NCI-H2107 treated with DMSO at 0.1 percent for 48 hours (cell line): ENCODE measurements around the gene KEL.
"Not testable (repeated sequence)": the region's sequence is repeated elsewhere in the genome, so short reads cannot be mapped to it uniquely, and the experiment has no call there.

Source experiments
- DNase-seq: peaks from one replicate; lab custom pipeline; 2025; ENCODE audit not compliant: unreplicated experiment; lab: John Stamatoyannopoulos, UW

KEL gene, protein sequence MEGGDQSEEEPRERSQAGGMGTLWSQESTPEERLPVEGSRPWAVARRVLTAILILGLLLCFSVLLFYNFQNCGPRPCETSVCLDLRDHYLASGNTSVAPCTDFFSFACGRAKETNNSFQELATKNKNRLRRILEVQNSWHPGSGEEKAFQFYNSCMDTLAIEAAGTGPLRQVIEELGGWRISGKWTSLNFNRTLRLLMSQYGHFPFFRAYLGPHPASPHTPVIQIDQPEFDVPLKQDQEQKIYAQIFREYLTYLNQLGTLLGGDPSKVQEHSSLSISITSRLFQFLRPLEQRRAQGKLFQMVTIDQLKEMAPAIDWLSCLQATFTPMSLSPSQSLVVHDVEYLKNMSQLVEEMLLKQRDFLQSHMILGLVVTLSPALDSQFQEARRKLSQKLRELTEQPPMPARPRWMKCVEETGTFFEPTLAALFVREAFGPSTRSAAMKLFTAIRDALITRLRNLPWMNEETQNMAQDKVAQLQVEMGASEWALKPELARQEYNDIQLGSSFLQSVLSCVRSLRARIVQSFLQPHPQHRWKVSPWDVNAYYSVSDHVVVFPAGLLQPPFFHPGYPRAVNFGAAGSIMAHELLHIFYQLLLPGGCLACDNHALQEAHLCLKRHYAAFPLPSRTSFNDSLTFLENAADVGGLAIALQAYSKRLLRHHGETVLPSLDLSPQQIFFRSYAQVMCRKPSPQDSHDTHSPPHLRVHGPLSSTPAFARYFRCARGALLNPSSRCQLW

DNA sequence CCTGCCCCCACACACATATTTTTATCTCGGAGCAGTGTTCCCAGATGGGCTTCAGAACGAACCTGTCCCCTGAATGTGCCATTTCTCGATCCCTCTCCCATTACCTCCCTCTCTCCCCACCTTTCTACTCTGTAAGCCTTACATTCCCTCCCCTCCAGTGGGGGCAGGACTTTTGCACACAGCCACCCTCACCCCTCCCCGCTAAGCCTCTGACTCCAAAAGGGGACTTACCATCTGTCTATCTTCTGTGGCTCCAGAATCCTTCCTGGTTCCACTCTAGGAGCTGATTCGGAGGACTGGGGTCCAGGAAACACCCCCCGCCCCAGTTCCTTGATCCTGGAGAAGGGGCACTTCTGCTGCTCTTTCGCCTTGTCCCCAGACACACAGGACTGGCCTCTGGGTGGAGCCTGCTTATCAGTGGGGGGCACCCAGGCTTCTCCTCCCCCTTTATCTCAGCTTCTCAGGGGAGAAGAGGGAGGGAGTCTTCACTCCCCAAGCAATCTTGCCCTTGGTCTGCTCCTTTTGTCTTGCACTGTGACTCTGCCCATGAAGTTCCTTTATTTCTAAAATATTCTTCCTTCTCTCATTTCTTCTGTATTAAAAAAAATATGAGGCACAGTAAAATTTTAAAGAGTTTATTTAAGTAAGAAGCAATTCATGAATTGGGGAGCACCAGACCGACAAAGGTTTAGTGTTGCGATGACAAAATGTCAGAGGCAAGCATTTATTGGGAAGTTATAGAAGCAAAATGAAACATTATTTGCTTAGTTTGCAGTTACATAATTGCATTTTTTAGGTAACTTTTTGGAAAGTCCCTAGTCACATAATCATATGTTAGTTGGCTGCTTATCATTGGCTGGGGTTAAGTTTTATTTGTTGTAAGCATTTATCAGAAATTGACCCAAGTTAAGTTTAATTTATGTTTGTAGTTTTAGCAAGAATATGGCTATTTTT, at the start of gene KEL:
Gene KEL, minus strand, starts transcription at position 391 of the 954 bp plus-strand sequence. Its CDS starts 157 bp downstream, at position 234.
- DNase-seq: no peak

DNA sequence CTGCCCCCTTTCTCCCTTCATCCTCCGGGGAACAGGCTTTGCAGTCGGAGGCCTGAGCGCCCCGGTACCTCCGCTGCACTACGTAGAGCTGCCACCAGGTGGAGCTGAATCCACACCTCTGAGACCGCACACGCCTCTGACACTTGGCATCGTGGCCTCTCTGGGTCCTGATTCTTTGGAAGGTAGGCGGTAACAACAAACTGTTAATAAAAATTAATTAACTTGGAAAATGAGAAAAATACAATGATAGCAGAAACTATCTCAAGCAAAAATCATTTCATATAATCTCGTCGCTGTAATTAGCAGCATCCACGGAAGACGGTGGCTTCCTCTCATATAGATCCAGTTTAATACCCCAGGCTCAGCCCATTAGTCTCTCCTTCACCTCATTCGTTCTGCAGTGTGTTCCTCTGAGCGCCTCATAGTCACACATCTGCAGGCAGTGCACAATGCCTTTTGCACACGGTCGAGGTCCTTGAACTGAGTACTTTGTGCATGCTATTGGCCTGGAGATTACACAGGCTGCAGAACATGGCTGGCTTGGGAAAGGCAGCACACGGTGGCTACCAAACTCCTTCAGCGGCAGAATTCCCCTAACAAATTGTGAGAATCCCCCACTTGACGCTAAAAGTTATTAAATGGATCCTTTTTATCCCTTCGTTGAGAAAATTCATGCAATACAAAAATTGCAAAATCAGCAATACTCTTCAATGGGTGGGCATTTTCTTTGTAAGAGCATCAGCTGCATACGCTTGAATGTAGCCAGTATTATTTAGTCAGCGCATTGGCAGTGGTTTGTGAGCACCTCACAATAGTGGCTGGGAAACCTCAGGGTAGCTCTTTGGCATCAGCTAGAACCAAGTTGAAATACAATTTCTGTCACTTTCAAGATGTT, 46.1 kb upstream of the KEL start:
- DNase-seq: peak; percentile 36

DNA sequence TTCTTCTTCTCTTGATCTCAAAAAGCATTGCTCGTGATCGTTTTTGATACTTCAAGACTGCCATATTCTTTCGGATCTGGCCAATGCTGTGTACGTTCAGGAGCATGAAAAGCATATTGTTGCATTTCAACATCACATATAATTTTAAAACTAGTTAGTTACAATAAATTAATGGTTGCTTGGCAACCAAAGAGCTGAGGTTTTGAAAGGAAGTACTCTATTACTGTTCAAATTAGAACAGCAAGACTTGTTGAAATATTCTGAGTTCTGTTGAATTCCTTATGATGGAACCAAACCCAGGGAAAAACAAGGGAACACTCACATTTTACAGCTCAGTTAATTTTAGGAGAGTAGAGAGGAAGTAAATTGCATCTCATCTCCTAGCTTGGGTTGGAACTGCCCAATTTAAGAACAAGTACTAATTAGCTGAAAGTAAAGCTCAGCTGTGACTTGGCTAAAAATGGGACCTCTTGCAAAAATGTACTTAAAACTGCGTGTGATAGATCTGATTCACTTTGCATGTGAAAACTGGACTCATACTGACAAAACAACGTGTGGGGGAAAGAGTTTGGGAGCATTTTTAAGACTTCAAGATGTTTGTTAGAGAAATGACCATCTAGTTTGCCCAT, 43.6 kb upstream of the KEL start:
- no peak for DNase-seq

DNA sequence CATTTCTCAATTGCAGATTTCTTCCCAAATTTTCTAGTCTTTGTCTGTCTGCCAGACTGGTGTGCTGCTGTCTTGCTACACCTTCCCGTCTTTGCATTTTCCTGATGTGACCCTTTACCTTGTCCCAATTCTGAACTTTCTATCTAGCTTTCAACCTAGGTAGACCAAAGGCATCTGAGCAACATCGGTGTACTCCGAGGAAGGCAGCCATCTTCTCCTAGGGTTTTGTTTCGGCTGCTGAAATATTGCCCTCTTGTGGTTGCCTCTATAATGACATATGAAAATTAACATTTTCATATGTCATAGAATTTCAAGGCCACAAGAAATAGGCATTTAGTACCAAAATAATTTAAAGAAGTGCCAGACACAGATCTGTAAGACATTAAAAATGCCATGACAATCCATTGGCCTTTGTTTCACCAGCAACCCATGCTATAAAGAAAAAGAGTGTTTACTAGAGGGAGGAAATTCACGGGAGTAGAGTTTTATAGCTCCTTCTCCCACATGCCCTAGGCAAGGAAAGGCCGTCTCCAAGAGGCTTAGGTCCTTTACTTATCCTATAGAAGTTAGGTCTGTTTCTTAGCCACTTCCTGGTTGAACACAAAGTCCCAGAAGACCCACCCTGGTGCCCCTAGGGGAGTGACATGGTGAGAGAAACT, 41.4 kb upstream of the KEL start:
- DNase-seq: peak; percentile 41

DNA sequence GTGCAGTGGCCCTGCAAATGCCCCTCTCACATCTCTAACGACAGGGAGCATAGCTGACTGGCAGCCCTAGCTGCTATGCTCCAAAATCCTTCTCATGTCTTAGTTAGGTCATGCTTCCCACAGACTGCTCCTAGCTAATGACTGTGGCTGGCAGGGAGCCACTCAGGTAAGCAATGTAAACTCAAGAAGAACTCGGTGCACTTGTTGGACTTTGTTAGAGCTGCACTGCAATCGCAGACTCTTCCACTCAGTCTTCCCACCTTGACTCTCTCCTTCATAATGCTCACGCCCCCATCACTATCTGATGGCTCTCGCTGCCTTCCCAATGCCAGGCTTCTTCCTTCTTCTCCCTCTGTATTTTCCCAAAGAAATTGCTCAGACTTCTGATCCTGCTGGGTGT, 40.7 kb upstream of the KEL start:
- DNase-seq: no peak

DNA sequence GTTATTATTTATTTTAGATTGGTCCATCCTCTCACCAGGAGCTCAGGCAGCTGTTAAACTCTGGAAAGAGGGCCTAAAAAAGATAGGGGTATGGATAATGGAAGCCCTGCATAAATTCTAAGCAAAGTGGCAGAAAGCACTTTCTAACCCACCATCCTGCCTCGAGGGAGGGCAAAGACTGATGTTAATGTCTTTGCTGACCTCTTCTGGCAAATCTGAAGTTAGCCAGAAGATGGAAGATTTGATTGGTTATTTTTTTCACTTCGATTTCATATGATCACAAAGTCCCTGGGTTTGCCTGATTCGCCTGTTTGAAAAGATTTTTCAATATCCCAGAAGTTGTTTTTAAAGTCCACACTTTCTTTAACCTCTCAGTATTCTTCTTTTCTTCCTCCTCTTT, 39.9 kb upstream of the KEL start:
- DNase-seq: no peak

DNA sequence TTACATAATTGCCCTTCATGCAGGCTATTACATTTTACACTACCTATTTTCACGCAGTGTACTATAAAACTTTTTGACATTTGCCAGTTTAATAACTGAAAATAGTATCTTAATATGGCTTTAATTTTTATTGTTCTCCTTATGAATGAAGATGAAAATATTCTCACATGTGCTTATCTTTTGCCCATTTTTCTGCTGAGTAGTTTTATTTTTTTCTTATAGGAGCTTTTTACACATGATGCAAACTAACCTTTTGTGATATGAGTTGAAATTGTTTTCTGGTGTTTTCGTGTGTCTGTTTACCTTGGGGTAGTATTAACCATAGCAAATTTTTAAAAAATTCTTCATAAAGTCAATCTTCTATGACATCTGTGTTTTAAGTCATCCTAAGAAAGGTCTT, 38.5 kb upstream of the KEL start:
- no peak for DNase-seq

DNA sequence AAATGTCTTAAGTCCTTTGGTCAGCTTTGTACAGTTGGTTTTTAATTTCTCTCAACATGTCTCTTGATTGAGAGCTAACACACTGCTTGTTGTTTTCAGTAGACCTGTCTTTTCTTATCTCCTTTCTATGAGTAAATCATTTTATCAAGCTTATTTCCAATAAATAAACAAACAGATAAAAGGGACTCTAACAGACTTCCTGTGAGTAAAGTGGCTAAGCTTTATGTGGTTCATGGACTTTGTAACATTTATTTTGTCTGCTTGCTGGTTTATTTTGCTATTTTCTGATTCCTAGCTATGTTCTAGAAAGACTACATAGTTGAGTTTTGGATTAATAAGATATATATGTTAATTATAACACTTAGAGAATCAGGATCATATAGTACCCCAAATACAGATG, 37.6 kb upstream of the KEL start:
- no peak for DNase-seq

DNA sequence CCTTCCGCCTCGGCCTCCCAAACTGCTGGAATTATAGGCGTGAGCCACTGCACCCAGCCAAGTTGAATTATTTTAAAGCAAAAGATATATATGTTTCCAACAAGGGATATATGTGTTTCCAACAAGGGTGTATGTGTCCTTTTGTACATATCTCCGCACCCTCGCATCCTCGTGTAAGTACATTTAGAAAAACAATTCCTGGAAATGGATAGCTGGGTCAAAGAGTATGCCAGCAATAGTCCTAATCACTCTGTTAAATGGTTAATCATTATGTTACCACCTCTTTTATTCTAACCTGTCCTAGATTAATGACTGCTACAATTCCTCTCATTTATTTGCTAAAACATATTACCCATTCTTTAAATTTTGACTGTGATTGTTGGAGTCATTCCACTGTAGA, 36.8 kb upstream of the KEL start:
- no peak for DNase-seq

DNA sequence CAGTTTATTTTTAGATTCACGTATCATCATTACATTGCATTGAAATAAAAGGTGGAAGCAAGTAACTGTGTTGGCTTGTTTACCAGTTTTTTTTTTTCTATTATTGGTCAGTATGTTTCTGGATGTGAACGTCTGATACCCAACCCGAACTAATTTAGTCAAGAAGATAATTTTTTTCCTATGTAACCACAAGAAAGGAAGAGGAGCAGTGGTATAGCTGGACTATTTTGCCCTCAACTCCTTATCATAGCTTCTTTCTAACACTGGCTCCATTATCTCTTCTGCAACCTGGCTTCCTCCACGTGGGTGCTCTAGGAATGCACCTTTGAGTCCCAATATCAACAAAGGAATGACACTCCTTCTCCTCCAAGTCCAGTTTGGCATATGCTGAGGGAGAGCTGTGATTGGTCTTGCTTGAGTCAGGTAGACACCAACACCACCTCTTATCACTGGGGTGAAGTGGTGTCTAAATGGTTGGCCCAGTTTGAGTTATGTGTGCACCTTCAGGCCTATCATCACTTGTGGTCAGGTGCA, 35.4 kb upstream of the KEL start:
- no peak for DNase-seq

DNA sequence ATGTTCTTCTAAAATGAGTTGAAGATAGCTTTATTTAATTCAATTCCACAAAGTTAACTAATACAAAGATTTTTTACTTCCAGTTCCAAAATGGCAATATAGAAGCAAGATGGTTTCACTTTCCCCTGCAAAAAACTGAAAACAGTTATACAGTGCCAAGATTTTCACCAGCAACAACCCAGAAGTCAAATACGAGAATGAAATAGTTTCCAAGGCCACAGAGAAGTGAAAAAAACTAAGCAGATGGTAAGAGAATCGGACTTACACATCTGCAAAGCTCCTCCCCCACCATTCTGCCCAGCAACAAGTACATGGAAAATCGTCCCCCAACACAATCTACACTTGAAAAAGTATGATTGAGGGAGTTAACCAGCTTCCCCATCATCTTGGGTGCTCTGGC, 30.3 kb upstream of the KEL start:
- DNase-seq: no peak

DNA sequence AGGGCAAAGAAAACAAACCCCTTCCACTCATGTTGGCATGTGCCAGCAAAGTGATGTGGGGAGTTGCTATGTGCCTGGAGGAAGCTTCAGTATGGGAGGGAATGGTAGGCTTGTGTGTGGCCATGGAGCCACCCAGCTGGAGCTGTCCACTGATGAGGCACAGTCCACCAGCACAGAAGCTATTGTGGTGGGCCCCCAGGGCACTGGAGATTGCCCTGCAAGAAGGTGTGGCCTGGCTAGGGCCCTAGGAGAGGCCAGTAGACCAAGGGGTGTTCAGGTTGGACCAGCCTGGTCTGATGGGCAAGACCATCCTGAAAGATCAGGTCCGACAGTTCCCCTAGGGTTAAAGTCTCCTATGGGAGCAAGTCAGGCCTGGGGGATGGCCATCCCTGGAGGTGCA, 22.1 kb upstream of the KEL start:
- no peak for DNase-seq

DNA sequence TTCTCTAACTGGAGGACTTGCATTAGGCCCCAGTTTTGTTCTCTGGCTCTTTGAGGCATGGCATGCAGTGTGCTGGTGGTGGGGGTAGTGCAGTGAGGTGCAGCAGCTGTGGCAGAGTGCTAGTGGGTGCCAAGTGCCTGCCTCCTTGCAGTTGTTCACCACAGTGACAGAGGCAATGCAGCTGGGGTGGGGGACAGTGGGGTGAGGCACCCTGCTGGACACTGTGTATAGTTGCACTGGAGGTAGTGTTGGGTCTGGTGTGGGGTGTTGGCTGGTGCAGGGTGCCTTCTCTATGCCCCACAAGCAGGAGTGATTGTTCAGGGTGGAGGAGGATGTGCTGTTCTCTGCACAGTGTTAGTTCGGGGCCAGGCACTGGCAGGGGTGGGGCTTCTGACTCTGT, 21.7 kb upstream of the KEL start:
- no peak for DNase-seq

DNA sequence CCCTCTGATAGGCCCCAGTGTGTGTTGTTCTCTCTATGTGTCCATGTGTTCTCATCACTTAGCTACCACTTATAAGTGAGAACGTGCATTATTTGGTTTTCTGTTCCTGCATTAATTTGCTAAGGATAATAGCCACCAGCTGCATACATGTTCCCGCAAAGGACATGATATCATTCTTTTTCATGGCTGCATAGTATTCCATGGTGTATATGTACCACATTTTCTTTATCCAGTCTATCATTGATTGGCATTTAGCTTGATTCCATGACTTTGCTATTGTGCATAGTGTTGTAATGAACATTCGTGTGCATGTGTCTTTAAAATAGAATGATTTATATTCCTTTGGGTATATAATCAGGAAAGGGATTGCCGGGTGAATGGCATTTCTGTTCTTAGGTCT, 16.2 kb upstream of the KEL start:
- not testable (repeated sequence) for DNase-seq

DNA sequence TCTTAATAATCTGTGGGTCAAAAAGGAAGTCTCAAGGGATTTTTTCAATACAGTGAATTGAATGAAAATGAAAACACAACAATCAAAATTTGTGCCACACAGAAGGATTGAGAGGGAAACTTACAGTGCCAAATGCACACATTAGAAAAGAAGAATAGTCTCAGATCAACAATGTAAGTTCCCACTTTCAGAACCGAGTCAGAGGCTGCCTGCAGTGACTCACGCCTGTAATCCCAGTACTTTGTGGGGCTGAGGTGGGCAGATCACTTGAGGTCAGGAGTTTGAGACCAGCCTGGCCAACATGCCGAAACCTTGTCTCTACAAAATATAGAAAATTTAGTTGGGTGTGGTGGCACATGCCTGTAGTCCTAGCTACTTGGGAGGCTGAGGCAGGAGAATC, 12.5 kb upstream of the KEL start:
- no peak for DNase-seq

DNA sequence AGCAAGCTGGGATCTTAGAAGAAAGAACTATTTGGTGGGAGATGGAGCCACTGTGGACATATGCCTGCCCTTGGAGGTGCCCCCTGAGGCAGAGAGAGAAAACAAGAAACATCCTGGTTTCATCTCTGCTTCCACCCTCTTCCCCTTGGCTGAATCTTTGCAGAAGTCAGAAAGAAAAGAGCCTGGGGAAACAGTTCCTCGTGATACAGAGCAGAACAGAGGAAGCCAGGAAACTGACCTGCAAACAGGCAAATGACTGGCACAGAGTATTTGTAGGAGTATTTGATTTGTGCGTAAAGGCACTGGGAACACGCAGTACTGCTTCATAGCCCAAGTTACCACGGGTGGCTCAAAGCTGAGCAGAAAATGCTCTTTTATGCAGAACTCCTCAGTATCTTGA, 7.0 kb upstream of the KEL start:
- DNase-seq: no peak

DNA sequence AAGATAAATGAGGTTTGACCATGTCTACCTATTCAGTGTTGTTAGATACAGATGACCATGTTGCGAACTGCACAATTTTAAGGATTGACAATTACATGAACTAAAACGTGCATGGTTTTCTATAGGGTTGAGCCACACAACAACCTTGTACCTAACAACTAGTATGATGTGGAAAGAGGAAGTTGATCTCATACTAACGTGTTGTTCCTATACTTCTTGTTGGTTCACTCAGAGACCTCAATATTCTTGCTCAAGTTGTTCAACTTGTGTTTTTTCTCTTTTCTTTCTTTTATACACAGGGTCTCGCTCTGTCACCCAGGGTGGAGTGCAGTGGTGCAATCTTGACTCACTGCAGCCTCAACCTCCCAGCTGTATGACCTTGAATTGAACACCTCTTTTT, 6.1 kb upstream of the KEL start:
- DNase-seq: no peak

DNA sequence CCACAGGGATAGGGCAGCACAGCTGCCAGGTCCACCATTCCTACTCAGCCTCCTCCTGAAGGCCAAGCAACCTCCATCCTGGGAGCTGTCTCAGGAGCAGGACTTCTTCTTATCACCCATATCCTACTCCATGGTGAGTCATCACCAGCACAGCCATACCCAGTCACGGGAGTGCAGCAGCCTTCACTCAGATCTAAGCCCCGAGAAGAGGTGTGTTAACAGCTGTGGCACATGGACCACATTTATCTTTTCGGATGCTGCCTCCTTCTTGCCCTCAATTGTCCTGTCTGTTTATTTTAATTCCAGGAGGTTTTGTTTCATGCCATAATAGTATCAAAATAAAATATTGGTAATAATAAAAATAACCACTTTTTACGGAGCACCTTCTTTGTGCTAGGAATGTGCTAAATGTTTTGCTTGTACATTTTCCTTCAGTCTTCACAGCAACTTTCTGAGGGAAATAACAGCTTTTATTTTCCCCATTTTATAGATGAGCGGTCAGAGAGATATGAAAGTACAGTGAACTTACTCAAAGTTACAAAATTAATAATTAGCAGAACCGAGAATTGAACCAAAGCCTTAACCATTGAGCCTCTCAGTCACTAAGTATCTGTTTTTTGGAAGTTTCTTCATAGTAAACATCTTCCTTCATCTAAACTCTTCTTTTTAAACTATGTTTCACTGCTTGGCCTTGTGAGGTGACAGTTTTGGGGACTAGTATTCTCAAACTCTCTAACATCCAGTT, 2.5 kb upstream of the KEL start:
- DNase-seq: no peak

DNA sequence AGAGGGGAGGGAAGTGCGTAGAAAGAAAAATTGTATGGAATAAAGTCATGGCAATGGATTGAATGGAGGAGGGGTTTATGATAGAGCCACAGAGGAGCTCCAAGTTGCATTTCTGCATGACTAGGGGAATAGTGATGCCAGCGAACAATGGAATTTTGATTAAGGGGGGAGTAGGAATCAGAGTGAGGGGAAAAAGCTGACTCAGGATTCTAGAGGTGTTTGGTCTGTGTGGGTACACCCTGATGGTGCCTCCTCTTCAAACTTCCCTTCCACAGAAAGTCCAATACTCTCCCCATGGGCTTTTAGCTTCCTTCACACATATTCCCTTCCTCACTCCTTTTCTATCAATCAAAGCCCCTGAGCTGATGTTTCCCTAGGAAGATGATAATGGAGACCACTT, 1.8 kb upstream of the KEL start:
- DNase-seq: no peak
